Keratinocyte (primary cell): Measurements from ENCODE around the gene NT5DC1. TPM values are rescaled to one million over a fixed set of nuclear protein-coding genes. Genes with fewer than 3 reads are reported as not detected.
A peak's percentile ranks its signal among the peaks of the same experiment; 100 is the strongest.

Source experiments
- DNase-seq: peaks from one replicate; pipeline ENCODE4 v3.0.0-alpha.2; 2011; ENCODE audit warnings: low read depth, missing footprints, low spot score
- FAIRE-seq: peaks from 2 replicates; lab custom pipeline; 2011; peaks lifted over from hg19 to GRCh38; lab: Jason Lieb, UNC
- H2AFZ ChIP-seq: 2 replicates; pipeline ENCODE4 v1.6.0; 2012; ENCODE audit warnings: low read length, control low read depth, inconsistent platforms; ENCODE audit not compliant: control insufficient read depth
- H3K27ac ChIP-seq: 2 replicates; pipeline ENCODE4 v1.5.1; 2011; ENCODE audit warnings: low read length; ENCODE audit not compliant: control insufficient read depth, insufficient read depth
- H3K27me3 ChIP-seq: 3 replicates; pipeline ENCODE4 v1.6.0; 2011; ENCODE audit warnings: low read length; ENCODE audit not compliant: control insufficient read depth, insufficient read depth; ENCODE audit errors: extremely low read depth
- H3K36me3 ChIP-seq, 2 experiments: 2 replicates in 1 of 2; 3 replicates in 1 of 2; pipeline ENCODE4 v1.5.1; 2011; ENCODE audit warnings: low read length in 2 of 2, mild to moderate bottlenecking in 1 of 2; ENCODE audit not compliant: control insufficient read depth in 2 of 2, insufficient read depth in 2 of 2; ENCODE audit errors: extremely low read depth in 1 of 2
- H3K4me1 ChIP-seq: 3 replicates; pipeline ENCODE4 v1.5.1; 2011; ENCODE audit warnings: low read length; ENCODE audit not compliant: control insufficient read depth, insufficient read depth; ENCODE audit errors: extremely low read depth
- H3K4me2 ChIP-seq: 3 replicates; pipeline ENCODE4 v1.6.0; 2011; ENCODE audit warnings: low read depth, low read length; ENCODE audit not compliant: control insufficient read depth, insufficient read depth; ENCODE audit errors: extremely low read depth
- H3K4me3 ChIP-seq, 3 experiments: fragments of 200-600 bp in 1 of 3; sonication (generic) in 1 of 3; 2 replicates in 2 of 3; 3 replicates in 1 of 3; pipeline ENCODE4 v1.5.1; 2011 to 2016; ENCODE audit warnings: low read length in 3 of 3, mild to moderate bottlenecking in 3 of 3, control low read depth in 2 of 3, inconsistent platforms in 1 of 3, low read depth in 1 of 3, mixed read lengths in 1 of 3, mixed run types in 1 of 3, moderate library complexity in 1 of 3; ENCODE audit not compliant: control insufficient read depth in 2 of 3, insufficient read depth in 2 of 3; ENCODE audit errors: extremely low read depth in 1 of 3
- H3K79me2 ChIP-seq: 2 replicates; pipeline ENCODE4 v1.6.0; 2012; ENCODE audit warnings: low read length; ENCODE audit not compliant: control insufficient read depth, insufficient read depth
- H3K9ac ChIP-seq: 3 replicates; pipeline ENCODE4 v1.6.0; 2011; ENCODE audit warnings: low read length; ENCODE audit not compliant: control insufficient read depth, insufficient read depth; ENCODE audit errors: extremely low read depth
- H3K9me1 ChIP-seq: 3 replicates; pipeline ENCODE4 v1.6.0; 2011; ENCODE audit warnings: low read length; ENCODE audit not compliant: control insufficient read depth, insufficient read depth; ENCODE audit errors: extremely low read depth
- H3K9me3 ChIP-seq: 2 replicates; pipeline ENCODE4 v1.5.1; 2012; ENCODE audit warnings: low read depth, low read length; ENCODE audit not compliant: control insufficient read depth
- H4K20me1 ChIP-seq: 3 replicates; pipeline ENCODE4 v1.6.0; 2011; ENCODE audit warnings: low read length; ENCODE audit not compliant: control insufficient read depth, insufficient read depth; ENCODE audit errors: extremely low read depth
- CTCF ChIP-seq, 3 experiments: IDR thresholded peaks in 1 of 3; conservative IDR thresholded peaks in 1 of 3; optimal IDR thresholded peaks in 1 of 3; 2 replicates in 2 of 3; 3 replicates in 1 of 3; pipeline versions ENCODE3 to v1.5.1; 2011; ENCODE audit warnings: low read length in 3 of 3, mild to moderate bottlenecking in 3 of 3, moderate library complexity in 2 of 3, control low read depth in 1 of 3, inconsistent platforms in 1 of 3; ENCODE audit not compliant: insufficient read depth in 2 of 3; ENCODE audit errors: extremely low read depth in 1 of 3
- EZH2 ChIP-seq: IDR thresholded peaks from one replicate; pipeline ENCODE4 v1.6.1; 2012; ENCODE audit warnings: inconsistent platforms, mild to moderate bottlenecking, low read length, moderate library complexity
- dilution Hi-C: fragments of 300-500 bp; cut with MboI; formaldehyde crosslinking; loops from one replicate; pipeline ENCODE4 v1.7.0; 2020; ENCODE audit warnings: low sequenced_read_pairs; ENCODE audit not compliant: extremely low pct_ligation_motif_present
- polyA plus RNA-seq, 5 experiments: library from polyadenylated mRNA; depleted of rRNA in 3 of 5; stranded (reverse) in 3 of 5; stranded (forward) in 1 of 5; unstranded in 1 of 5; fragments of >200 nt; gene quantifications; 1 replicate in 1 of 5; 2 replicates in 3 of 5; 3 replicates in 1 of 5; pipeline versions ENCODE4 v1.2.1 to v1.2.3, GENCODE V29; 2011 to 2012; ENCODE audit warnings: missing spikeins in 2 of 5, low read depth in 1 of 5, low replicate concordance in 1 of 5

Gene NT5DC1
- polyA plus RNA-seq, 1 donor (not counting 4 experiments of a cell fraction or from before 2014, with no cell fraction given): 31.2 TPM

DNA sequence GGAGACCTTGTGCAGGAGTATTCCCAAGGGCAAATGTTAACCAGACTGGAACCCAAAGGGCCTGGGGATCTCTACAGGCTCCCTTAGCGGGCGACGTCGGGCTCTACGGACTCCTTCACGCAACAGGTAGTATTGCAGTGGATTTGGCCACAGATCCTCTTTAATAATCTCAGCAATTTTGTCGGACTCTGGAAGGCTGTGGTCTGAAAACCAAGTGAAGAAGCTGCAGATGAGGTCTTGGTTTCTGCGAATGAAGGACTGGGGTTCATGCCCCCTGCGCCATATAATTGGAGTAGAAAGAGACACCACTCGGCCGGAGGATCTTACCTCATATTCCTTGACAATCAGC, 177.8 kb downstream of the NT5DC1 start:
- dilution Hi-C loops: no loop called here
- Histone ChIP-seq H3K27me3 (no peaks in the 10 kb centered on the region), H3K9ac (peak overlapping the region; percentile 98), H3K9me1 (no peaks in the 10 kb centered on the region), H3K27ac (peak overlapping the region; percentile 97), H3K4me2 (peak overlapping the region; percentile 83), H3K4me3 (peak overlapping the region; percentile 91 to 96 (median 93)), H3K36me3 (peaks cover 3 to 7% of the 10 kb centered on the region in 2 experiments), H3K9me3 (no peaks in the 10 kb centered on the region), H2AFZ (no peak overlapping the region), H4K20me1 (peaks cover 3% of the 10 kb centered on the region), H3K79me2 (peaks cover 49% of the 10 kb centered on the region), H3K4me1 (peaks cover 15% of the 10 kb centered on the region)
- FAIRE-seq: no peak
- no peak for DNase-seq
- no peak for TF ChIP-seq EZH2
- no peak for TF ChIP-seq CTCF (optimal IDR thresholded peaks at IDR 0.05 in 1 of 3, IDR thresholded peaks at IDR 0.05 in 1 of 3, conservative IDR thresholded peaks at IDR 0.05 in 1 of 3; ENCODE audit: extremely low read depth in 1 of 3, insufficient read depth in 2 of 3, low read length in 3 of 3)

- Histone ChIP-seq H3K79me2 (peaks cover 49% of the 10 kb centered on the region), H3K27me3 (no peaks in the 10 kb centered on the region), H3K9me3 (no peaks in the 10 kb centered on the region), H2AFZ (peak overlapping the region; percentile 92), H3K9ac (peak overlapping the region; percentile 98), H3K27ac (peak overlapping the region; percentile 97), H3K9me1 (no peaks in the 10 kb centered on the region), H3K36me3 (peaks cover 3 to 7% of the 10 kb centered on the region in 2 experiments), H3K4me2 (peak overlapping the region; percentile 83), H3K4me3 (peak overlapping the region; percentile 91 to 96 (median 93)), H3K4me1 (peaks cover 15% of the 10 kb centered on the region), H4K20me1 (peaks cover 3% of the 10 kb centered on the region)
- FAIRE-seq (no peak), DNase-seq (no peak)
- TF ChIP-seq CTCF (optimal IDR thresholded peaks at IDR 0.05 in 1 of 3, IDR thresholded peaks at IDR 0.05 in 1 of 3, conservative IDR thresholded peaks at IDR 0.05 in 1 of 3; ENCODE audit: extremely low read depth in 1 of 3, insufficient read depth in 2 of 3, low read length in 3 of 3) (no peak), EZH2 (no peak)
- dilution Hi-C loops: no loop called here
These were observed 178.2 kb downstream of the NT5DC1 start for GRCh38 chr6:116278854-116279231.
